B cell (primary cell): ENCODE data around the gene UBE2J2. TPM values are rescaled to one million over a fixed set of nuclear protein-coding genes. Genes with fewer than 3 reads are reported as not detected.

Experiments
- ATAC-seq: fragments of 200-7000 bp; cut with Tn5 transposase; one replicate; pipeline ENCODE4 v1.10.0; 2021; ENCODE audit warnings: low read depth, mild to moderate bottlenecking, moderate number of reproducible peaks, moderate library complexity
- CTCF ChIA-PET: fragments of 350-600 bp; sonication (Branson Sonifier 250); formaldehyde crosslinking; loops from one replicate; lab custom pipeline; 2021; ENCODE audit warnings: antibody characterized with exemption, inconsistent platforms; lab: Charles Lee
- POLR2A ChIA-PET: fragments of 350-600 bp; sonication (Branson Sonifier 250); formaldehyde crosslinking; loops from one replicate; lab custom pipeline; 2021; ENCODE audit warnings: antibody characterized with exemption; lab: Charles Lee
- DNase-seq: peaks from one replicate; pipeline ENCODE4 v3.0.0; 2013
- H2AFZ ChIP-seq: 2 replicates; pipeline ENCODE4 v1.6.1; 2012; ENCODE audit warnings: mild to moderate bottlenecking, low read depth, low read length; ENCODE audit not compliant: insufficient read depth, poor library complexity, severe bottlenecking
- H3K27ac ChIP-seq, 2 donors: 1 replicate in 1 of 2; 2 replicates in 1 of 2; pipeline ENCODE4 v1.5.1; 2012 to 2013; ENCODE audit warnings: low read length in 2 of 2, mild to moderate bottlenecking in 2 of 2, moderate library complexity in 1 of 2
- H3K27me3 ChIP-seq, 4 experiments: fragments of 200-600 bp in 1 of 4; sonication (generic) in 1 of 4; replicated peaks in 1 of 4; 1 replicate in 2 of 4; 2 replicates in 2 of 4; pipeline versions ENCODE4 v1.6.1 to v1.7.0; 2013 to 2016; ENCODE audit warnings: low read length in 3 of 4, mild to moderate bottlenecking in 2 of 4, mixed read lengths in 1 of 4, moderate library complexity in 1 of 4; ENCODE audit not compliant: insufficient read depth in 4 of 4, control insufficient read depth in 3 of 4; ENCODE audit errors: control extremely low read depth in 1 of 4
- H3K36me3 ChIP-seq, 2 experiments: replicated peaks in 1 of 2; 1 replicate in 1 of 2; 2 replicates in 1 of 2; pipeline versions ENCODE4 v1.6.1 to v1.7.1; 2013; ENCODE audit warnings: low read length in 1 of 2; ENCODE audit not compliant: insufficient read depth in 2 of 2, control insufficient read depth in 1 of 2; ENCODE audit errors: control extremely low read depth in 1 of 2, extremely low read depth in 1 of 2
- H3K4me1 ChIP-seq, 2 donors: fragments of 200-600 bp in 1 of 2; sonication (generic) in 1 of 2; 1 replicate in 1 of 2; 2 replicates in 1 of 2; pipeline versions ENCODE4 v1.5.1 to v1.6.1; 2013 to 2017; ENCODE audit warnings: low read length in 2 of 2; ENCODE audit not compliant: control insufficient read depth in 2 of 2, insufficient read depth in 2 of 2
- H3K4me2 ChIP-seq: replicated peaks from 2 replicates; pipeline ENCODE3; 2012; ENCODE audit warnings: mild to moderate bottlenecking, low read depth, low read length; ENCODE audit not compliant: poor library complexity, severe bottlenecking
- H3K4me3 ChIP-seq, 5 experiments: fragments of 200-600 bp in 1 of 5; sonication (generic) in 1 of 5; 1 replicate in 3 of 5; 2 replicates in 2 of 5; pipeline versions ENCODE4 v1.5.1 to v1.7.0; 2011 to 2016; ENCODE audit warnings: low read length in 4 of 5, mild to moderate bottlenecking in 4 of 5, low read depth in 2 of 5, control low read depth in 1 of 5, moderate library complexity in 1 of 5; ENCODE audit not compliant: insufficient read depth in 1 of 5; ENCODE audit errors: control extremely low read depth in 1 of 5, extremely low read depth in 1 of 5
- H3K79me2 ChIP-seq: fragments of 200-600 bp; sonication (generic); one replicate; pipeline ENCODE4 v1.6.0; 2016; ENCODE audit warnings: low read length; ENCODE audit not compliant: control insufficient read depth, insufficient read depth
- H3K9ac ChIP-seq: fragments of 200-600 bp; sonication (generic); 2 replicates; pipeline ENCODE4 v1.6.1; 2017; ENCODE audit warnings: mild to moderate bottlenecking, low read length, moderate library complexity
- H3K9me3 ChIP-seq, 3 donors: one replicate each; pipeline versions ENCODE4 v1.6.1 to v1.7.1; 2013; ENCODE audit warnings: low read length in 2 of 3; ENCODE audit not compliant: control insufficient read depth in 2 of 3, insufficient read depth in 1 of 3; ENCODE audit errors: control extremely low read depth in 1 of 3
- H4K20me1 ChIP-seq: 2 replicates; pipeline ENCODE4 v1.6.0; 2012; ENCODE audit warnings: mild to moderate bottlenecking, low read length; ENCODE audit not compliant: insufficient read depth, control insufficient read depth, poor library complexity, severe bottlenecking
- H3K27ac Mint-ChIP-seq: one replicate; pipeline ENCODE4 v1.8.0; 2021; ENCODE audit warnings: mixed read lengths
- H3K27me3 Mint-ChIP-seq: one replicate; pipeline ENCODE4 v1.8.0; 2021; ENCODE audit warnings: mixed read lengths
- H3K4me1 Mint-ChIP-seq: one replicate; pipeline ENCODE4 v1.8.0; 2021; ENCODE audit warnings: mixed read lengths
- H3K4me3 Mint-ChIP-seq: one replicate; pipeline ENCODE4 v1.8.0; 2021; ENCODE audit warnings: mixed read lengths
- H3K9me3 Mint-ChIP-seq: one replicate; pipeline ENCODE4 v1.8.0; 2022; ENCODE audit warnings: mixed read lengths; ENCODE audit not compliant: insufficient read depth
- CTCF ChIP-seq: fragments of 200-600 bp; IDR thresholded peaks from one replicate; pipeline ENCODE4 v1.8.0; 2022; ENCODE audit warnings: antibody characterized with exemption, mild to moderate bottlenecking
- EZH2 ChIP-seq: IDR thresholded peaks from 2 replicates; pipeline ENCODE4 v1.6.1; 2012; ENCODE audit warnings: borderline replicate concordance, low read depth, mild to moderate bottlenecking, moderate library complexity, low read length; ENCODE audit not compliant: insufficient read depth, poor library complexity, severe bottlenecking
- WGBS: methylation state at CpG from one replicate; pipeline ENCODE4 v1.1.5; 2013; ENCODE audit warnings: missing lambda C conversion rate; ENCODE audit not compliant: insufficient coverage; 5-methylcytosine and 5-hydroxymethylcytosine counted together
- intact Hi-C: fragments of 100-400 bp; cut with micrococcal nuclease; formaldehyde crosslinking; loops from one replicate; pipeline ENCODE4 v1.10.0; 2022
- polyA plus RNA-seq: library from polyadenylated mRNA; depleted of rRNA; stranded (reverse); fragments of >200 nt; gene quantifications from 2 replicates; pipeline ENCODE4 v1.2.3, GENCODE V29; 2012
- total RNA-seq, 2 donors: library from RNA; stranded (reverse); fragments of 120-200 nt in 1 of 2; gene quantifications; 1 replicate in 1 of 2; 2 replicates in 1 of 2; pipeline versions ENCODE4 v1.2.3 to v1.2.4, GENCODE V29; 2013 to 2022

Gene UBE2J2
- total and polyA plus RNA-seq, 2 donors (not counting 1 experiment from before 2014, with no cell fraction given): 40.1 to 115 TPM

DNA sequence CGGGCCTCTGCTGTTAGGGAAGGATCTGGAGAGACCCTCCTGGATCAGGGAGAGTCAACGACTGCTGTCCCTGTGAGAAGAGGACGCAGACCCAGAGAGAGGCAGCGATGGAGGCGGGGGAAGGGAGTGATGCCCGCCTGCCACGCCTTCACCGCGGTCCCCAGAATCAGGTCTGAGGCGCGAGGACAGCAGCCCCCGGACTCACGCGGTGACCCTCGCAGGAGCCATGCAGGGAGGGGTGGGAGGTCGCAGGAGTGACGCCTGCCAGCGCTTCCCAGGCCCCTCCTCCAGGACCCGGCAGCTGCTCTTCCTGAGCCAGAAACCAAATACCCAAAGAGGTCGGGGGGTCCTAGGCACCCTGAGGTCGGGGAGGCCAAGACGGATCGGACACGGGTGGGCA is 53.5 kb downstream of the UBE2J2 start:
- WGBS: 97% methylated on average over 24 of the region's 24 CpGs
- Histone ChIP-seq H2AFZ (no peak overlapping the region), H3K9ac (no peak overlapping the region), H3K27me3 (no peaks in the 10 kb centered on the region), H3K4me2 (no peak overlapping the region), H3K4me1 (peaks cover 3 to 4% of the 10 kb centered on the region in 2 donors), H3K27ac (no peak overlapping the region), H4K20me1 (peaks cover 74% of the 10 kb centered on the region), H3K9me3 (peaks cover 0 to 3% (median 0%) of the 10 kb centered on the region in 3 donors), H3K36me3 (peaks cover 0 to 68% of the 10 kb centered on the region in 2 experiments), H3K4me3 (no peak overlapping the region), H3K79me2 (peaks cover 18% of the 10 kb centered on the region)
- peaks cover 8% of the 10 kb centered on the region for H3K4me1 Mint-ChIP-seq
- CTCF ChIA-PET: no interaction called here
- no peak overlapping the region for H3K27ac Mint-ChIP-seq
- no peak overlapping the region for H3K4me3 Mint-ChIP-seq
- H3K27me3 Mint-ChIP-seq: no peaks in the 10 kb centered on the region
- DNase-seq: no peak
- ATAC-seq: no peak
- no peaks in the 10 kb centered on the region for H3K9me3 Mint-ChIP-seq
- no peak for TF ChIP-seq EZH2
- TF ChIP-seq CTCF: no peak
- intact Hi-C loops: no loop called here
- POLR2A ChIA-PET: no interaction called here

DNA sequence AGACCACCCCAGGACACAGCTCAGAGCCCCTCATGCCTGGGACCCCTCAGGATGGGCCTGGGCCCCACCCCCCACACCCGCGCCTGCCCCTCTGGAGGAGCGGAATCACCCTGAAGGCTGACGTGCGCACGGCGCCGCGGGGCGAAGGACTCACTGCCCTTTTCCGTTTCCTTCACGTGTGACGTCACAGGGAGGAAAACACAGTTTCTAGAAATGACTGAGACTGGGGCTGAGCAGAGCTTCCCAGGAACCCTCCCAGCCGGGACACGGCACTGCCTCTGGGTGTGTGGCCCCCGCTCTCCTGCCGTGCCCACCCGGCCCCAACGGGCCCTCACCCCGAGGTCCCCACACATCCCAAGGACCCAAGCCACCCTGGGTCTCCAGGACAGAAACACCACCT is 54.3 kb downstream of the UBE2J2 start:
- no peak for ATAC-seq

More for the DNA sequence above, 54.3 kb downstream of the UBE2J2 start:
- Histone ChIP-seq H3K36me3 (peaks cover 0 to 61% of the 10 kb centered on the region in 2 experiments), H3K27ac (no peak overlapping the region), H3K79me2 (peaks cover 14% of the 10 kb centered on the region), H3K9me3 (peaks cover 0 to 6% (median 0%) of the 10 kb centered on the region in 3 donors), H3K4me3 (no peak overlapping the region), H3K27me3 (no peaks in the 10 kb centered on the region), H3K4me2 (no peak overlapping the region), H3K4me1 (peaks cover 11 to 12% of the 10 kb centered on the region in 2 donors), H4K20me1 (peaks cover 66% of the 10 kb centered on the region), H2AFZ (no peak overlapping the region), H3K9ac (no peak overlapping the region)
- ChIA-PET POLR2A (no interaction called here), CTCF (interaction anchor here (1.8 kb wide), 1 partner anchor 97 kb away, joined by 5 read pairs; no protein-coding TSS in a partner anchor)
- no peak overlapping the region for H3K27ac Mint-ChIP-seq
- WGBS: 94% methylated on average over 20 of the region's 20 CpGs
- no peaks in the 10 kb centered on the region for H3K9me3 Mint-ChIP-seq
- peaks cover 16% of the 10 kb centered on the region for H3K4me1 Mint-ChIP-seq
- no peak overlapping the region for H3K4me3 Mint-ChIP-seq
- no peak for TF ChIP-seq EZH2
- no peak for TF ChIP-seq CTCF
- no peak for DNase-seq
- intact Hi-C loops: no loop called here
- no peaks in the 10 kb centered on the region for H3K27me3 Mint-ChIP-seq
